Fibroblast of villous mesenchyme (primary cell): Measurements from ENCODE around the gene ABR. TPM values are rescaled to one million over a fixed set of nuclear protein-coding genes. Genes with fewer than 3 reads are reported as not detected.

Source experiments
- DNase-seq: peaks from one replicate; pipeline ENCODE4 v3.0.0-alpha.2; 2010; ENCODE audit warnings: low read depth
- H3K4me3 ChIP-seq: 2 replicates; pipeline ENCODE4 v1.5.1; 2011; ENCODE audit warnings: low read depth, mild to moderate bottlenecking, low read length
- CTCF ChIP-seq: IDR thresholded peaks from 2 replicates; pipeline ENCODE4 v1.5.1; 2012; ENCODE audit warnings: low read depth, mild to moderate bottlenecking, low read length; ENCODE audit not compliant: insufficient read depth
- total RNA-seq: library from RNA; depleted of rRNA; stranded (reverse); fragments of >200 nt; gene quantifications from 2 replicates; pipeline ENCODE4 v1.2.3, GENCODE V29; 2012

ABR gene
- total RNA-seq, 1 donor: 51.8 TPM

GRCh38 chr17:1026599-1026975, 153.2 kb downstream of the ABR start:
- DNase-seq: no peak
- no peak overlapping the region for H3K4me3 ChIP-seq
- no peak for TF ChIP-seq CTCF

- DNase-seq: no peak
- H3K4me3 ChIP-seq: no peak overlapping the region
- no peak for TF ChIP-seq CTCF
Measured at GRCh38 chr17:1025733-1026598, 153.8 kb downstream of the ABR start.

- no peak for TF ChIP-seq CTCF
- no peak for DNase-seq
- H3K4me3 ChIP-seq: no peak overlapping the region
Measured at GRCh38 chr17:1024076-1024475, 155.7 kb downstream of the ABR start.

- no peak overlapping the region for H3K4me3 ChIP-seq
- no peak for TF ChIP-seq CTCF
- DNase-seq: no peak
Measured at GRCh38 chr17:1022278-1023024, 157.3 kb downstream of the ABR start.

- no peak for TF ChIP-seq CTCF
- H3K4me3 ChIP-seq: no peak overlapping the region
- DNase-seq: no peak
Measured at GRCh38 chr17:1021147-1021546, 158.6 kb downstream of the ABR start.

GRCh38 chr17:1019451-1019850, 160.3 kb downstream of the ABR start:
- TF ChIP-seq CTCF: no peak
- H3K4me3 ChIP-seq: no peak overlapping the region
- no peak for DNase-seq
